ENCODE results near the gene MEGF9.
A peak's percentile ranks its signal among the peaks of the same experiment; 100 is the strongest.
"Not testable (repeated sequence)": the region's sequence is repeated elsewhere in the genome, so short reads cannot be mapped to it uniquely, and the experiment has no call there.

MEGF9 gene

GRCh38 chr9:120648581-120649197 is 65.6 kb downstream of the MEGF9 start:
- in situ Hi-C loops (cut with HindIII; ENCODE audit: low sequenced_read_pairs), result no loop called here
- no peak for DNase-seq (ENCODE audit: low read depth, low spot score)
- H3K4me3 ChIP-seq (ENCODE audit: low read depth, low read length), result no peak overlapping the region
- no peak for TF ChIP-seq CTCF (IDR thresholded peaks at IDR 0.05; ENCODE audit: low read depth, low read length)

GRCh38 chr9:120646948-120647347 is 67.3 kb downstream of the MEGF9 start:
- TF ChIP-seq CTCF (IDR thresholded peaks at IDR 0.05; ENCODE audit: low read depth, low read length), result no peak
- H3K4me3 ChIP-seq (ENCODE audit: low read depth, low read length), result no peak overlapping the region
- in situ Hi-C loops (cut with HindIII; ENCODE audit: low sequenced_read_pairs), result no loop called here
- DNase-seq (ENCODE audit: low read depth, low spot score), result no peak

GRCh38 chr9:120645760-120646159 is 68.5 kb downstream of the MEGF9 start:
- in situ Hi-C loops (cut with HindIII; ENCODE audit: low sequenced_read_pairs), result no loop called here
- no peak for TF ChIP-seq CTCF (IDR thresholded peaks at IDR 0.05; ENCODE audit: low read depth, low read length)
- no peak for DNase-seq (ENCODE audit: low read depth, low spot score)
- H3K4me3 ChIP-seq (ENCODE audit: low read depth, low read length), result no peak overlapping the region

GRCh38 chr9:120643061-120643460 is 71.2 kb downstream of the MEGF9 start:
- TF ChIP-seq CTCF (IDR thresholded peaks at IDR 0.05; ENCODE audit: low read depth, low read length), result no peak
- no peak for DNase-seq (ENCODE audit: low read depth, low spot score)
- in situ Hi-C loops (cut with HindIII; ENCODE audit: low sequenced_read_pairs), result no loop called here
- no peak overlapping the region for H3K4me3 ChIP-seq (ENCODE audit: low read depth, low read length)

GRCh38 chr9:120642129-120642770 is 72.0 kb downstream of the MEGF9 start:
- TF ChIP-seq CTCF (IDR thresholded peaks at IDR 0.05; ENCODE audit: low read depth, low read length), result no peak
- in situ Hi-C loops (cut with HindIII; ENCODE audit: low sequenced_read_pairs), result no loop called here
- DNase-seq (ENCODE audit: low read depth, low spot score), result peak; percentile 39
- no peak overlapping the region for H3K4me3 ChIP-seq (ENCODE audit: low read depth, low read length)

- not testable (repeated sequence) for DNase-seq (ENCODE audit: low read depth, low spot score)
Measured at GRCh38 chr9:120640874-120641273, 73.4 kb downstream of the MEGF9 start.

GRCh38 chr9:120640380-120640779 is 73.9 kb downstream of the MEGF9 start:
- no peak for DNase-seq (ENCODE audit: low read depth, low spot score)
- no peak overlapping the region for H3K4me3 ChIP-seq (ENCODE audit: low read depth, low read length)
- in situ Hi-C loops (cut with HindIII; ENCODE audit: low sequenced_read_pairs), result no loop called here
- TF ChIP-seq CTCF (IDR thresholded peaks at IDR 0.05; ENCODE audit: low read depth, low read length), result no peak

More at GRCh38 chr9:120640874-120641273, 73.4 kb downstream of the MEGF9 start:
- in situ Hi-C loops (cut with HindIII; ENCODE audit: low sequenced_read_pairs); H3K4me3 ChIP-seq (ENCODE audit: low read depth, low read length): not testable (repeated sequence)
